Muscle of leg (tissue), 11 donors: ENCODE data around the gene NHERF2. TPM values are rescaled to one million over a fixed set of nuclear protein-coding genes. Genes with fewer than 3 reads are reported as not detected.

Experiments
- DNase-seq: peaks from one replicate; pipeline ENCODE4 v3.0.0; 2013
- H3K27ac ChIP-seq: one replicate; pipeline ENCODE4 v1.5.1; 2013; ENCODE audit warnings: mild to moderate bottlenecking, low read length, control low read depth
- H3K27me3 ChIP-seq: one replicate; pipeline ENCODE4 v1.6.1; 2013; ENCODE audit warnings: low read length; ENCODE audit not compliant: control insufficient read depth, insufficient read depth
- H3K36me3 ChIP-seq: one replicate; pipeline ENCODE4 v1.6.1; 2013; ENCODE audit warnings: low read length; ENCODE audit not compliant: control insufficient read depth, insufficient read depth
- H3K4me1 ChIP-seq: one replicate; pipeline ENCODE4 v1.6.1; 2013; ENCODE audit warnings: low read length; ENCODE audit not compliant: control insufficient read depth, insufficient read depth
- H3K4me3 ChIP-seq: one replicate; pipeline ENCODE4 v1.5.1; 2013; ENCODE audit warnings: low read length, control low read depth
- H3K9me3 ChIP-seq: replicated peaks from 2 replicates; pipeline ENCODE4 v1.6.1; 2013; ENCODE audit warnings: low read depth, low read length; ENCODE audit not compliant: control insufficient read depth
- WGBS: methylation state at CpG from one replicate; pipeline ENCODE4 v1.1.5; 2013; ENCODE audit warnings: missing lambda C conversion rate; ENCODE audit not compliant: insufficient coverage; 5-methylcytosine and 5-hydroxymethylcytosine counted together
- polyA plus RNA-seq, 8 donors: library from polyadenylated mRNA; unstranded; fragments of 120-200 nt; gene quantifications; one replicate each; pipeline versions ENCODE4 v1.2.1 to v1.2.3, GENCODE V29; 2013; ENCODE audit warnings: inconsistent platforms in 1 of 8, low replicate concordance in 1 of 8; ENCODE audit not compliant: insufficient read length in 8 of 8, insufficient read depth in 1 of 8
- total RNA-seq: library from RNA; stranded (reverse); fragments of 120-200 nt; gene quantifications from one replicate; pipeline ENCODE4 v1.2.4, GENCODE V29; 2013

NHERF2 gene
- total and polyA plus RNA-seq, 9 donors, result 22.1 to 60.6 (median 45.4) TPM

DNA sequence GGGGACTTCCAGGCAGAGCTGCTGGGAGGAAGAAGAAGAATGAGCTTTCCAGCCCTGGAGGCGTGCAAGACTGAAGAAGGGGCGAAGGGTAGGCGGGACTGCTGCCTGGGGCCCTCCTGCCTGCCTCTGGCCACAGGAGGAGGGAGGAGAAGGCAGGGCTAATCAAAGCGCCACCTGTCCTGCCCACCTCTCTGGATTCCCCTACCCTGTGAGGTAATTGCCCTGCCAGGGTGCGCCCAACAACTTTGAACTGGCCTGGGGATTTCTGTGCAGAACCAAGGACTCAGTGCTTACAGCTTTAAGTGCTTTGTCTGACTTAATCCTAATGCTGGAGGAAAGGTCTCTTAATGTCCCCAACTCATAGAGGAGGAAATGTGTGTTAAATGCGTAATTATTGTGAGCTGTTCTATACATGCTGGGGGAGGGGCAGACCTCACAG, 45.3 kb upstream of the NHERF2 start, which contains the start of gene NOXO1:
TSS of gene NOXO1 (minus strand) at position 72 of the 439 bp plus-strand sequence. CDS start 290 bp downstream, outside the sequence.
- no peak for DNase-seq
- peaks cover 41% of the 10 kb centered on the region for H3K36me3 ChIP-seq
- H3K4me3 ChIP-seq, result no peak within 1 kb of the TSS
- H3K27me3 ChIP-seq, result peaks cover 60% of the 10 kb centered on the region
- peak within 1 kb of the TSS; percentile 47 for H3K27ac ChIP-seq
- 22% methylated on average over 5 of the region's 6 CpGs for WGBS
- no peaks in the 10 kb centered on the region for H3K9me3 ChIP-seq
- H3K4me1 ChIP-seq, result peaks cover 56% of the 10 kb centered on the region

GRCh38 chr16:1982013-1982433, 44.7 kb upstream of the NHERF2 start:
- H3K4me3 ChIP-seq, result no peak overlapping the region
- peaks cover 56% of the 10 kb centered on the region for H3K4me1 ChIP-seq
- H3K27ac ChIP-seq, result peak overlapping the region; percentile 47
- peaks cover 61% of the 10 kb centered on the region for H3K27me3 ChIP-seq
- H3K36me3 ChIP-seq, result peaks cover 41% of the 10 kb centered on the region
- peak; percentile 77 for DNase-seq
- 66% methylated on average over 4 of the region's 5 CpGs for WGBS
- no peaks in the 10 kb centered on the region for H3K9me3 ChIP-seq

GRCh38 chr16:1982991-1983543, 43.6 kb upstream of the NHERF2 start:
- peak overlapping the region; percentile 58 for H3K4me3 ChIP-seq
- H3K36me3 ChIP-seq, result peaks cover 34% of the 10 kb centered on the region
- peak overlapping the region; percentile 24 for H3K27ac ChIP-seq
- H3K4me1 ChIP-seq, result peaks cover 56% of the 10 kb centered on the region
- 16% methylated on average over 16 of the region's 19 CpGs for WGBS
- no peaks in the 10 kb centered on the region for H3K9me3 ChIP-seq
- H3K27me3 ChIP-seq, result peaks cover 63% of the 10 kb centered on the region
- no peak for DNase-seq

- H3K4me3 ChIP-seq, result peak within 1 kb of the TSS; percentile 64
- under 1% methylated on average over 101 of the region's 109 CpGs for WGBS
- H3K27me3 ChIP-seq, result peaks cover 64% of the 10 kb centered on the region
- H3K4me1 ChIP-seq, result peaks cover 56% of the 10 kb centered on the region
- H3K27ac ChIP-seq, result peak within 1 kb of the TSS; percentile 79
- H3K36me3 ChIP-seq, result peaks cover 27% of the 10 kb centered on the region
- peak; percentile 97 for DNase-seq
- H3K9me3 ChIP-seq, result no peaks in the 10 kb centered on the region
Measured at GRCh38 chr16:1983544-1984346, 43.0 kb upstream of the NHERF2 start, which contains the start of gene GFER. Gene GFER, plus strand, starts transcription at chr16:1984193. Its CDS starts 26 bp downstream, at chr16:1984219.

DNA sequence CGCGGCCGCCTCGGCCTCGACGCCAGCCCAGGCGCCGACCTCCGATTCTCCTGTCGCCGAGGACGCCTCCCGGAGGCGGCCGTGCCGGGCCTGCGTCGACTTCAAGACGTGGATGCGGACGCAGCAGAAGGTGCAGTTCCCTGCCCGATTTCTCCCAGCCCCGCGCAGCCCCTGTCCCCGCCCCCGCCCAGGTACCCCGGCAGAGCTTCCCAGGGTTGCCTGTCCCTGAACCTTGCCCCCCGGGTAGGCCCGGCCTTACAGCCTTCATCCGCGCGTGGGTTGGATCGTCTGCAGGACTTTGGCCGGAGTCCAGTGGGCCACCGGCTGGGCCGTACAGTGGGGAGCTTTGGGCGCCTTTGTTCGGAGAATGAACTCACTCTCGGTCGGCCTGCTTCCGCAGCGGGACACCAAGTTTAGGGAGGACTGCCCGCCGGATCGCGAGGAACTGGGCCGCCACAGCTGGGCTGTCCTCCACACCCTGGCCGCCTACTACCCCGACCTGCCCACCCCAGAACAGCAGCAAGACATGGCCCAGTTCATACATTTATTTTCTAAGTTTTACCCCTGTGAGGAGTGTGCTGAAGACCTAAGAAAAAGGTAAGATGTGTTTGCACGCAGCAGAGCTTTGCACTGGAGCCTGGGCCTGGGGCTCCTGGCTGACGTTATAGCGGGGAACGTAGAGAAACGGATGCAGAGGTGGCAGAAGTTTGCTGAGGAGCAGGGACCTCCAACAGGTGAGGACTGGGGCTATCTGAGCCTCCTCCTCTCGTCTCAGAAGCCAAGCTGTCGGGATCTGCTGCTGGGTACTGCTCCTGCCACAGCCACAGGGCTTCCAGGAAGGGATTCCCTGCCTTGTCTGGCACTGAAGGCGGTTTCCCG, 42.1 kb upstream of the NHERF2 start:
- WGBS, result 7% methylated on average over 51 of the region's 58 CpGs
- H3K9me3 ChIP-seq, result no peaks in the 10 kb centered on the region
- H3K27ac ChIP-seq, result no peak overlapping the region
- H3K4me3 ChIP-seq, result peak overlapping the region; percentile 64
- H3K4me1 ChIP-seq, result peaks cover 60% of the 10 kb centered on the region
- DNase-seq, result peak; percentile 43
- peaks cover 26% of the 10 kb centered on the region for H3K36me3 ChIP-seq
- peaks cover 64% of the 10 kb centered on the region for H3K27me3 ChIP-seq

DNA sequence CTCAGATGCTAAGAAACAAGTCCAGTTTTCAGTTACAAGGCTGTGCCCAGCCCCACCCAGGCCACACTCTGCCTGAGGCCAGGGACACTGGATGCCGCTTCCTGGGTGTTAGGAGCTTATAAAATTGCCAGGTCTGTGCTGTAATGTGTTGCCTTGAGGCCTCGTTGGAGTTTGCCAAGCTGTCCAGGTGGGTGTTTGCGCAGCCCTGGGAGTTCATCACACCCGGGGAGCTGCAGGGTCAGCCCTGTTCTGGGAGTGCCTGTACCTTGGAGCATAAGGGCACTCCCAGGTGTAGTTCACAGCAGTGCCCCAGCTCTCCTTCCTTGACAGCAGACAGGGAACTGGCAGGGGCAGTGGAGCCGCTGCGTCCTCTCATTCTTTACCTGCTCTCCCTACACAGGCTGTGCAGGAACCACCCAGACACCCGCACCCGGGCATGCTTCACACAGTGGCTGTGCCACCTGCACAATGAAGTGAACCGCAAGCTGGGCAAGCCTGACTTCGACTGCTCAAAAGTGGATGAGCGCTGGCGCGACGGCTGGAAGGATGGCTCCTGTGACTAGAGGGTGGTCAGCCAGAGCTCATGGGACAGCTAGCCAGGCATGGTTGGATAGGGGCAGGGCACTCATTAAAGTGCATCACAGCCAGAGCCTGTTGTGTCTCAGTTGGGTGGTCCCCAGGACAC, 41.1 kb upstream of the NHERF2 start:
- H3K4me1 ChIP-seq, result peaks cover 55% of the 10 kb centered on the region
- WGBS, result 93% methylated on average over 13 of the region's 14 CpGs

DNA sequence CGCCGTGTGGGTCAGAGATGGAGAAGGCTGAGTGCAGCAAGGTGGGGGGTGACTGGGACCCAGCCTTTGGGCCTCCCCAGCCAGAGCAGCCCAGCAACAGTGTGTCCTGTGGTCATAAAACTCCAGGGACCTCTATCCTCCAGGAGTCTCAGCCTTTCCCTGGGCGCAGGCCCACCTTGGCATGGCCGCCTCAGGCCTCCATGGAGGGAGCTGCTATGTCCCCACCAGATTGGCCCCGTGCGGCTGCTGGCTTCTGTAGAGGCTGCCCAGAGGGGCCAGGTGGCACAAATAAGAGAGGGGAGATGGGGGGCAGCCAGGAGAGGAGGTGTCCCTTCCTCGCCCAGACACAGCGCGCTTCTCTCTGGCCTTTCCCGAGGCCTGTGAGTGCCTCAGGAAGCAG, 39.5 kb upstream of the NHERF2 start:
- H3K4me1 ChIP-seq, result peaks cover 52% of the 10 kb centered on the region
- H3K9me3 ChIP-seq, result no peaks in the 10 kb centered on the region
- H3K27ac ChIP-seq, result no peak overlapping the region
- DNase-seq, result no peak
- H3K27me3 ChIP-seq, result peaks cover 57% of the 10 kb centered on the region
- H3K4me3 ChIP-seq, result no peak overlapping the region
- H3K36me3 ChIP-seq, result peaks cover 26% of the 10 kb centered on the region
- WGBS, result 82% methylated on average over 8 of the region's 10 CpGs

More for the DNA sequence above, 41.1 kb upstream of the NHERF2 start:
- no peak for DNase-seq
- Histone ChIP-seq H3K27me3 (peaks cover 60% of the 10 kb centered on the region), H3K36me3 (peaks cover 26% of the 10 kb centered on the region), H3K27ac (no peak overlapping the region), H3K4me3 (no peak overlapping the region), H3K9me3 (no peaks in the 10 kb centered on the region)

GRCh38 chr16:1989209-1990100, 37.2 kb upstream of the NHERF2 start, which contains the start of gene SYNGR3:
Gene SYNGR3, plus strand, starts transcription at chr16:1989970. Its CDS starts 133 bp downstream, at chr16:1990103.
- Histone ChIP-seq H3K4me1 (peaks cover 42% of the 10 kb centered on the region), H3K9me3 (no peaks in the 10 kb centered on the region), H3K27ac (no peak within 1 kb of the TSS), H3K27me3 (peaks cover 51% of the 10 kb centered on the region), H3K36me3 (peaks cover 26% of the 10 kb centered on the region), H3K4me3 (no peak within 1 kb of the TSS)
- WGBS, result under 1% methylated on average over 48 of the region's 67 CpGs
- no peak for DNase-seq

DNA sequence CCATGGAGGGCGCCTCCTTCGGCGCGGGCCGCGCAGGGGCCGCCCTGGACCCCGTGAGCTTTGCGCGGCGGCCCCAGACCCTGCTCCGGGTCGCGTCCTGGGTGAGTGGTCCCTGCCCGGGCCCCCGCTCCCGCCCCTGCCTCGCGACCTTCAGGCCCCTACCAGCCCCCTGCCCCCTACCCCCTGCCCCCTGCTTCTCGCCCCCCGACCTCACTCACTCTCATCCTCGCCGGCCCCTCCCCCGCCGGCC, 36.7 kb upstream of the NHERF2 start:
- Histone ChIP-seq H3K27me3 (peaks cover 51% of the 10 kb centered on the region), H3K4me1 (peaks cover 36% of the 10 kb centered on the region), H3K9me3 (no peaks in the 10 kb centered on the region), H3K4me3 (no peak overlapping the region), H3K27ac (no peak overlapping the region), H3K36me3 (peaks cover 23% of the 10 kb centered on the region)
- 2% methylated on average over 9 of the region's 25 CpGs for WGBS
- DNase-seq, result no peak
